GM20000 (cell line): ENCODE results near the gene SLX4IP.

Experiments used
- DNase-seq: peaks from one replicate; pipeline ENCODE4 v3.0.0; 2012; ENCODE audit warnings: low spot score
- CTCF ChIP-seq: IDR thresholded peaks from 2 replicates; pipeline ENCODE4 v1.5.1; 2012; ENCODE audit warnings: mild to moderate bottlenecking, control low read depth; ENCODE audit errors: extremely low read depth, missing control alignments

Gene SLX4IP

GRCh38 chr20:10540636-10541493, 105.8 kb downstream of the SLX4IP start:
- DNase-seq: no peak
- TF ChIP-seq CTCF: no peak

GRCh38 chr20:10541668-10542411, 106.7 kb downstream of the SLX4IP start:
- DNase-seq: no peak
- no peak for TF ChIP-seq CTCF

- no peak for DNase-seq
- no peak for TF ChIP-seq CTCF
Observed at GRCh38 chr20:10542442-10542841, 107.3 kb downstream of the SLX4IP start.

GRCh38 chr20:10543480-10543879, 108.4 kb downstream of the SLX4IP start:
- DNase-seq: no peak
- no peak for TF ChIP-seq CTCF

GRCh38 chr20:10547276-10548114, 112.4 kb downstream of the SLX4IP start:
- DNase-seq: no peak
- TF ChIP-seq CTCF: no peak

- TF ChIP-seq CTCF: no peak
- DNase-seq: no peak
Observed at GRCh38 chr20:10549511-10549910, 114.4 kb downstream of the SLX4IP start.
